SJSA1 (cell line): Measurements from ENCODE around the gene FAM184B. TPM values are rescaled to one million over a fixed set of nuclear protein-coding genes. Genes with fewer than 3 reads are reported as not detected.

ENCODE experiments used
- DNase-seq, 2 experiments: peaks; one replicate each; pipeline ENCODE4 v3.0.0-alpha.2; 2015 to 2020; ENCODE audit warnings: low spot score in 2 of 2, low read depth in 1 of 2
- H3K27ac ChIP-seq: fragments of 250-450 bp; sonication (Bioruptor Pico); 2 replicates; pipeline ENCODE4 v1.5.1; 2020; ENCODE audit warnings: mild to moderate bottlenecking, moderate library complexity
- H3K27me3 ChIP-seq: fragments of 250-450 bp; sonication (Bioruptor Pico); replicated peaks from 2 replicates; pipeline ENCODE4 v1.5.1; 2020; ENCODE audit warnings: mild to moderate bottlenecking, moderate library complexity
- H3K36me3 ChIP-seq: fragments of 250-450 bp; sonication (Bioruptor Pico); 2 replicates; pipeline ENCODE4 v1.5.1; 2020; ENCODE audit warnings: mild to moderate bottlenecking
- H3K4me1 ChIP-seq: fragments of 250-450 bp; sonication (Bioruptor Pico); replicated peaks from 2 replicates; pipeline ENCODE4 v1.6.1; 2021; ENCODE audit warnings: mild to moderate bottlenecking
- H3K4me3 ChIP-seq: fragments of 250-450 bp; sonication (Bioruptor Pico); 2 replicates; pipeline ENCODE4 v1.5.1; 2020; ENCODE audit warnings: mild to moderate bottlenecking
- H3K9me3 ChIP-seq: fragments of 250-450 bp; sonication (Bioruptor Pico); replicated peaks from 2 replicates; pipeline ENCODE4 v1.5.1; 2020; ENCODE audit warnings: mild to moderate bottlenecking
- total RNA-seq: library from RNA; depleted of rRNA; stranded (reverse); fragments of >200 nt; shearing (Covaris generic); gene quantifications from 2 replicates; pipeline ENCODE4 v1.2.3, GENCODE V29; 2014

FAM184B gene
- total RNA-seq, 1 experiment from 2014 or later = not detected

- no peaks in the 10 kb centered on the region for H3K9me3 ChIP-seq
- no peaks in the 10 kb centered on the region for H3K36me3 ChIP-seq
- DNase-seq = no peak
- H3K27ac ChIP-seq = no peak overlapping the region
- no peaks in the 10 kb centered on the region for H3K27me3 ChIP-seq
- no peaks in the 10 kb centered on the region for H3K4me1 ChIP-seq
- H3K4me3 ChIP-seq = no peak overlapping the region
Observed at GRCh38 chr4:17765514-17766286, 15.7 kb downstream of the FAM184B start.

- no peaks in the 10 kb centered on the region for H3K4me1 ChIP-seq
- H3K9me3 ChIP-seq = no peaks in the 10 kb centered on the region
- no peak for DNase-seq
- no peak overlapping the region for H3K27ac ChIP-seq
- no peak overlapping the region for H3K4me3 ChIP-seq
- no peaks in the 10 kb centered on the region for H3K27me3 ChIP-seq
- H3K36me3 ChIP-seq = no peaks in the 10 kb centered on the region
Observed at GRCh38 chr4:17763931-17764330, 17.5 kb downstream of the FAM184B start.

- Histone ChIP-seq H3K27me3 (no peaks in the 10 kb centered on the region), H3K9me3 (no peaks in the 10 kb centered on the region), H3K27ac (no peak overlapping the region), H3K4me3 (no peak overlapping the region), H3K4me1 (no peaks in the 10 kb centered on the region), H3K36me3 (no peaks in the 10 kb centered on the region)
- no peak for DNase-seq
Observed at GRCh38 chr4:17763416-17763815, 18.0 kb downstream of the FAM184B start.

- H3K4me3 ChIP-seq = no peak overlapping the region
- H3K27me3 ChIP-seq = no peaks in the 10 kb centered on the region
- H3K4me1 ChIP-seq = no peaks in the 10 kb centered on the region
- H3K36me3 ChIP-seq = no peaks in the 10 kb centered on the region
- no peaks in the 10 kb centered on the region for H3K9me3 ChIP-seq
- DNase-seq = no peak
- H3K27ac ChIP-seq = no peak overlapping the region
Observed at GRCh38 chr4:17762726-17763125, 18.7 kb downstream of the FAM184B start.

GRCh38 chr4:17761062-17761461 lies 20.4 kb downstream of the FAM184B start:
- Histone ChIP-seq H3K27me3 (no peaks in the 10 kb centered on the region), H3K4me3 (no peak overlapping the region), H3K4me1 (no peaks in the 10 kb centered on the region), H3K27ac (no peak overlapping the region), H3K36me3 (no peaks in the 10 kb centered on the region), H3K9me3 (no peaks in the 10 kb centered on the region)
- no peak for DNase-seq

GRCh38 chr4:17760626-17761025 lies 20.8 kb downstream of the FAM184B start:
- no peak overlapping the region for H3K27ac ChIP-seq
- no peaks in the 10 kb centered on the region for H3K36me3 ChIP-seq
- no peaks in the 10 kb centered on the region for H3K27me3 ChIP-seq
- no peaks in the 10 kb centered on the region for H3K4me1 ChIP-seq
- no peak overlapping the region for H3K4me3 ChIP-seq
- H3K9me3 ChIP-seq = no peaks in the 10 kb centered on the region
- no peak for DNase-seq

GRCh38 chr4:17758485-17758884 lies 22.9 kb downstream of the FAM184B start:
- no peak for DNase-seq
- no peaks in the 10 kb centered on the region for H3K9me3 ChIP-seq
- no peak overlapping the region for H3K27ac ChIP-seq
- no peaks in the 10 kb centered on the region for H3K27me3 ChIP-seq
- no peaks in the 10 kb centered on the region for H3K4me1 ChIP-seq
- H3K36me3 ChIP-seq = no peaks in the 10 kb centered on the region
- no peak overlapping the region for H3K4me3 ChIP-seq

GRCh38 chr4:17757621-17758020 lies 23.8 kb downstream of the FAM184B start:
- H3K9me3 ChIP-seq = no peaks in the 10 kb centered on the region
- H3K27me3 ChIP-seq = no peaks in the 10 kb centered on the region
- H3K4me1 ChIP-seq = no peaks in the 10 kb centered on the region
- H3K27ac ChIP-seq = no peak overlapping the region
- H3K4me3 ChIP-seq = no peak overlapping the region
- no peak for DNase-seq
- H3K36me3 ChIP-seq = no peaks in the 10 kb centered on the region

- no peak overlapping the region for H3K27ac ChIP-seq
- no peaks in the 10 kb centered on the region for H3K9me3 ChIP-seq
- no peaks in the 10 kb centered on the region for H3K36me3 ChIP-seq
- no peak overlapping the region for H3K4me3 ChIP-seq
- no peaks in the 10 kb centered on the region for H3K27me3 ChIP-seq
- DNase-seq = no peak
- no peaks in the 10 kb centered on the region for H3K4me1 ChIP-seq
Observed at GRCh38 chr4:17753646-17754045, 27.8 kb downstream of the FAM184B start.

- Histone ChIP-seq H3K4me3 (no peak overlapping the region), H3K27ac (no peak overlapping the region), H3K36me3 (no peaks in the 10 kb centered on the region), H3K9me3 (no peaks in the 10 kb centered on the region), H3K27me3 (no peaks in the 10 kb centered on the region), H3K4me1 (no peaks in the 10 kb centered on the region)
- no peak for DNase-seq
Observed at GRCh38 chr4:17740702-17741101, 40.7 kb downstream of the FAM184B start.

GRCh38 chr4:17736484-17736883 lies 44.9 kb downstream of the FAM184B start:
- Histone ChIP-seq H3K4me3 (no peak overlapping the region), H3K27ac (no peak overlapping the region), H3K9me3 (no peaks in the 10 kb centered on the region), H3K4me1 (no peaks in the 10 kb centered on the region), H3K36me3 (no peaks in the 10 kb centered on the region), H3K27me3 (no peaks in the 10 kb centered on the region)
- no peak for DNase-seq

GRCh38 chr4:17726911-17727310 lies 54.5 kb downstream of the FAM184B start:
- Histone ChIP-seq H3K27me3 (no peaks in the 10 kb centered on the region), H3K9me3 (no peaks in the 10 kb centered on the region), H3K4me1 (no peaks in the 10 kb centered on the region), H3K36me3 (no peaks in the 10 kb centered on the region), H3K4me3 (no peak overlapping the region), H3K27ac (no peak overlapping the region)
- no peak for DNase-seq

- Histone ChIP-seq H3K27ac (no peak overlapping the region), H3K27me3 (no peaks in the 10 kb centered on the region), H3K9me3 (no peaks in the 10 kb centered on the region), H3K4me3 (no peak overlapping the region), H3K4me1 (no peaks in the 10 kb centered on the region), H3K36me3 (no peaks in the 10 kb centered on the region)
- no peak for DNase-seq
Observed at GRCh38 chr4:17723648-17724047, 57.8 kb downstream of the FAM184B start.

GRCh38 chr4:17722356-17722700 lies 59.1 kb downstream of the FAM184B start:
- no peak overlapping the region for H3K4me3 ChIP-seq
- H3K9me3 ChIP-seq = no peaks in the 10 kb centered on the region
- H3K4me1 ChIP-seq = no peaks in the 10 kb centered on the region
- H3K36me3 ChIP-seq = no peaks in the 10 kb centered on the region
- no peak overlapping the region for H3K27ac ChIP-seq
- DNase-seq = no peak
- H3K27me3 ChIP-seq = no peaks in the 10 kb centered on the region
